Measurements from ENCODE around the gene OMA1. TPM values are rescaled to one million over a fixed set of nuclear protein-coding genes. Genes with fewer than 3 reads are reported as not detected.
A peak's percentile ranks its signal among the peaks of the same experiment; 100 is the strongest.

OMA1 gene
- total RNA-seq, 1 experiment from 2014 or later = 21.9 TPM

DNA sequence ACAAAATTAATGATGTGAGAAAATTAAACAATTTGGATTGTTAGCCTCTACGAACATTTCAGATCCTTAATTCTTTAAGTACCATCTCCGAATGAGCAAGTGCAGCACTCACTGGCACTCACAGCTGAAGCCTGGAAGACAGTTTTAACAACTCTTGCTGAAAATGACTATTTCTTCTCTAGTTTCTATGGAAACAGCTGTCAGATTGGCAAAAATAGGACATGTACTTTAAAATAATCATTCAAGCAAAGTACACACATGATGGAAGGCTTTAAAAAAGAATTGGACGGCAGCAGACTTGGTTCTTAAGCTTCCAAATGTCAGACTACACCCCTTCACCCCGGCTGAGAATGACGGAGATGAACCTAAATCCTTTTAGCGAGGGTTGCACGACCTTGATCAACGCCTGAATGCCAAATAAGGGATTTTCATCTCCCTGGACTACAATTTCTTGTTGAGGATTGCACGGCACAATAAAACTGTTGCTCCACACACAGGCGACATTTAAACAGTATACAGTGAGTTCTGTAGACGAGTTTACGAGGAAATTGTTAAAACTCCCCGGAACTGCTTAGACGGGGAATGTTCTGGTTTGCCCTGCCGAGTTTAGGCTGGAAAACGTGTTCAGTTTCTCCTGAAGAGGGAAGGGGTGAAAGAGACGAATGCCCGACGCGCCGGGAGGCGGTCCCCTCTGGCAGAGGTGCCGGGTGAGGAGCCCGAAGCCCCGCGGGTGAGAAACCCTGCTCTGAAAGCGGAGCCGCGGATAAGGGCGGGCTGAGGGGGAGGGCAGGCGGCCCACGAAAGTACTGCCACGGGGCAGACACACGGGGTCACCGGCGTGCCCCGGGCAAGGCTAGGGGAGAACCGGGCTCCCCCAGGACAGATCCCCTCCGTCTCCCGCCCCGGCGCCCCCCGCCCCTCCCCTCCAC is 671 bp downstream of the OMA1 start:
- H3K4me3 ChIP-seq (replicated peaks in 1 of 2; ENCODE audit: low read depth in 1 of 2, low read length in 2 of 2) = peak overlapping the region; percentile 70 to 91
- POLR2A ChIA-PET = interaction anchor here (0.6 to 1.0 kb wide), 4 partner anchors 18 to 1567 kb away, joined by 3 to 4 read pairs (median 3); no protein-coding TSS in a partner anchor
- no peaks in the 10 kb centered on the region for H3K9me2 ChIP-seq (ENCODE audit: insufficient read depth)
- BruUV-seq (replicated peaks) = TSS peak; percentile 72
- H3K4me1 ChIP-seq (ENCODE audit: control insufficient read depth in 1 of 2, insufficient read depth in 2 of 2, low read length in 2 of 2) = peaks cover 6 to 17% of the 10 kb centered on the region in 2 experiments; a peak in 3 of 4 replicates
- H3K27me3 ChIP-seq (ENCODE audit: insufficient read depth, low read length) = no peaks in the 10 kb centered on the region
- H3K36me3 ChIP-seq (ENCODE audit: control insufficient read depth in 1 of 2, insufficient read depth in 2 of 2, low read length in 2 of 2) = no peaks in the 10 kb centered on the region
- no peaks in the 10 kb centered on the region for H4K20me1 ChIP-seq (ENCODE audit: insufficient read depth)
- H3K9me3 ChIP-seq (ENCODE audit: control insufficient read depth in 1 of 2, insufficient read depth in 1 of 2, low read depth in 1 of 2, low read length in 2 of 2) = no peaks in the 10 kb centered on the region
- CTCF ChIA-PET = interaction anchor here (0.8 to 2.1 kb wide), 6 partner anchors 10 to 106 kb away, joined by 3 to 11 read pairs (median 4); no protein-coding TSS in a partner anchor
- H2AFZ ChIP-seq (ENCODE audit: low read depth, low read length, poor library complexity, severe bottlenecking) = peak overlapping the region; percentile 88
- TF ChIP-seq EGR1 (IDR thresholded peaks at IDR 0.05; ENCODE audit: low read depth) = no peak
- peak; percentile 73 for TF ChIP-seq SRF (IDR thresholded peaks at IDR 0.05; ENCODE audit: low read depth)
- TF ChIP-seq, protein P1, sequence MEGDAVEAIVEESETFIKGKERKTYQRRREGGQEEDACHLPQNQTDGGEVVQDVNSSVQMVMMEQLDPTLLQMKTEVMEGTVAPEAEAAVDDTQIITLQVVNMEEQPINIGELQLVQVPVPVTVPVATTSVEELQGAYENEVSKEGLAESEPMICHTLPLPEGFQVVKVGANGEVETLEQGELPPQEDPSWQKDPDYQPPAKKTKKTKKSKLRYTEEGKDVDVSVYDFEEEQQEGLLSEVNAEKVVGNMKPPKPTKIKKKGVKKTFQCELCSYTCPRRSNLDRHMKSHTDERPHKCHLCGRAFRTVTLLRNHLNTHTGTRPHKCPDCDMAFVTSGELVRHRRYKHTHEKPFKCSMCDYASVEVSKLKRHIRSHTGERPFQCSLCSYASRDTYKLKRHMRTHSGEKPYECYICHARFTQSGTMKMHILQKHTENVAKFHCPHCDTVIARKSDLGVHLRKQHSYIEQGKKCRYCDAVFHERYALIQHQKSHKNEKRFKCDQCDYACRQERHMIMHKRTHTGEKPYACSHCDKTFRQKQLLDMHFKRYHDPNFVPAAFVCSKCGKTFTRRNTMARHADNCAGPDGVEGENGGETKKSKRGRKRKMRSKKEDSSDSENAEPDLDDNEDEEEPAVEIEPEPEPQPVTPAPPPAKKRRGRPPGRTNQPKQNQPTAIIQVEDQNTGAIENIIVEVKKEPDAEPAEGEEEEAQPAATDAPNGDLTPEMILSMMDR (IDR thresholded peaks at IDR 0.05 in 2 of 3, conservative IDR thresholded peaks at IDR 0.05 in 1 of 3; ENCODE audit: borderline replicate concordance in 1 of 3, insufficient read depth in 1 of 3, low read depth in 2 of 3, low read length in 2 of 3) = no peak
- TF ChIP-seq EZH2 (IDR thresholded peaks at IDR 0.05) = no peak
- no peak for TF ChIP-seq TCF7L2 (IDR thresholded peaks at IDR 0.05; ENCODE audit: borderline replicate concordance, extremely low read depth, insufficient read depth, insufficient read length)
- no peak for TF ChIP-seq FOSL1 (IDR thresholded peaks at IDR 0.05; ENCODE audit: low read depth)
- TF ChIP-seq, protein P2, sequence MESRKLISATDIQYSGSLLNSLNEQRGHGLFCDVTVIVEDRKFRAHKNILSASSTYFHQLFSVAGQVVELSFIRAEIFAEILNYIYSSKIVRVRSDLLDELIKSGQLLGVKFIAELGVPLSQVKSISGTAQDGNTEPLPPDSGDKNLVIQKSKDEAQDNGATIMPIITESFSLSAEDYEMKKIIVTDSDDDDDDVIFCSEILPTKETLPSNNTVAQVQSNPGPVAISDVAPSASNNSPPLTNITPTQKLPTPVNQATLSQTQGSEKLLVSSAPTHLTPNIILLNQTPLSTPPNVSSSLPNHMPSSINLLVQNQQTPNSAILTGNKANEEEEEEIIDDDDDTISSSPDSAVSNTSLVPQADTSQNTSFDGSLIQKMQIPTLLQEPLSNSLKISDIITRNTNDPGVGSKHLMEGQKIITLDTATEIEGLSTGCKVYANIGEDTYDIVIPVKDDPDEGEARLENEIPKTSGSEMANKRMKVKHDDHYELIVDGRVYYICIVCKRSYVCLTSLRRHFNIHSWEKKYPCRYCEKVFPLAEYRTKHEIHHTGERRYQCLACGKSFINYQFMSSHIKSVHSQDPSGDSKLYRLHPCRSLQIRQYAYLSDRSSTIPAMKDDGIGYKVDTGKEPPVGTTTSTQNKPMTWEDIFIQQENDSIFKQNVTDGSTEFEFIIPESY (IDR thresholded peaks at IDR 0.05; ENCODE audit: extremely low read depth, insufficient replicate concordance, low read length) = no peak
- no peak for DNase-seq (ENCODE audit: low read depth, low spot score)
- peaks cover 7% of the 10 kb centered on the region; the same call in 1 of the 2 replicates for H3K79me2 ChIP-seq (ENCODE audit: insufficient read depth, low read length)
- H3K4me2 ChIP-seq (ENCODE audit: low read length) = peak overlapping the region; percentile 92
- RAD21 ChIA-PET (ENCODE audit: low non-redundant PET in 1 of 2, low total read pairs in 2 of 2, uncharacterized antibody in 2 of 2, unreplicated experiment in 2 of 2) = interaction anchor here (0.7 to 1.0 kb wide), 4 partner anchors 106 to 1748 kb away, joined by 3 to 7 read pairs (median 4); no protein-coding TSS in a partner anchor
- H3K9ac ChIP-seq (ENCODE audit: low read length) = peak overlapping the region; percentile 89
- ATAC-seq = peak; percentile 64
- intact Hi-C loops (cut with micrococcal nuclease) = loop anchor here (2.0 kb wide), 1 partner anchor 39 kb away; no protein-coding TSS in a partner anchor
- peak overlapping the region; percentile 86 for H3K27ac ChIP-seq (ENCODE audit: low read depth, low read length)

Measured in HCT116 (cell line).